ENCODE results near the gene PRDM16.
"Not testable (repeated sequence)": the region's sequence is repeated elsewhere in the genome, so short reads cannot be mapped to it uniquely, and the experiment has no call there.

PRDM16 gene

DNA sequence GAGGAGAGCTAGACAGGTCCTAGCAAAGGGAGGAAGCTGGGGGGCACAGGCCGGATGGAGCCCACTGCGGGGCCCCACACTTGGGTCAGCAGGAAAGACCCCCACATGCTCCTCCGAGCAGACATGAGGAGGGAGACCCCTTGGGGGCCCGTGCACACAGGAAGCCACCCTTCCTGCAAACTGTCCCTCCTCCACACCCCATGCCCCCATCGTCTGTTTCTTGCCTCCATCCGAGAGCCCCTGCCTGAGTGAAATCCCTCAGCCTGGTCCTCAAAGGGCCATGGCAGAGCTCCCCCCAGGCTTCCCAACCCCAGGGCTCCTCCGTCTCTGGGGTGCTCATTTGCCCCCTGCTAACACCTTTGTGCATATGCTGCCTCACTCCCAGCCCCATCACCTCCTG is 168.0 kb downstream of the PRDM16 start:
- DNase-seq = no peak

DNA sequence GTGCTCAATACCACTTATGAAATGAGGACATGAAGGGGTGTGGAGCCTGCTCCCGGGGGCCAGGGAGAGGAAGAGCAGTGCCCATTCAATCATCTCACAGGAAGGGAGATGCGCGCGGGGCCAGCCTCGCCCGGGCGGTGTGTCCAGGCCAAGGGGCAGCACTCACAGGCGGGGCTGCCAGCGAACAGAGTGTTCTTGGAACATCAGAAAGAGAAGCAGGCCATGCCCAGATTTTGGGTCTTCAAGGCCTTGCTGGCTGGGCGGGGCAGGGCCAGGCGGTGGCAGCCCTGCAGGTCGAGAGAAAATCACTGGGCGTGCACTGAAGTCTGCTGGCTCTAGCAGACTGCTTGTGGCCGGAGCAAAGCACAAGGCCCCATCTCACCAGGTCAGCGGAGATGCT is 168.6 kb downstream of the PRDM16 start:
- DNase-seq = no peak

- DNase-seq = no peak
Observed at GRCh38 chr1:3237994-3238702, 169.1 kb downstream of the PRDM16 start.

- no peak for DNase-seq
Observed at GRCh38 chr1:3238703-3239278, 169.8 kb downstream of the PRDM16 start.

- DNase-seq = not testable (repeated sequence)
Observed at GRCh38 chr1:3239991-3240390, 171.0 kb downstream of the PRDM16 start.

GRCh38 chr1:3240524-3241235 is 171.7 kb downstream of the PRDM16 start:
- DNase-seq = no peak

DNA sequence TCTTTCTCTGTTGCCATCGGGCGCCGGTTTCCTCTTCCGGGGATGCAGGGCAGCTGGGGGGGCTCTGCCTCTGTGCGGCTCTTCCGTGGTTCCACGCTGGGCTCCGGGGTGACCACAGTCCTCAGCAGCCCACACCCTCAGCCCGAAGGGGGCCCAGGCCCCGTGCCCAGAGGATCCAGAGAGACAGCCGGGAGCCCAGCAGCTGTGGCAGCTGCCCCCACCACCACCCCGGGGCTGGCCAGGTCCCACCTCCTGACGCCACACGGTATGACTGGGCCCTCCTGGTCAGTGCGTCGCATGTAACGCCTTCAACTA is 172.2 kb downstream of the PRDM16 start:
- DNase-seq = no peak

- DNase-seq = no peak
Observed at GRCh38 chr1:3241673-3242407, 172.8 kb downstream of the PRDM16 start.

- DNase-seq = no peak
Observed at GRCh38 chr1:3242408-3243260, 173.6 kb downstream of the PRDM16 start.

GRCh38 chr1:3243304-3243703 is 174.3 kb downstream of the PRDM16 start:
- no peak for DNase-seq

GRCh38 chr1:3244025-3244926 is 175.3 kb downstream of the PRDM16 start:
- no peak for DNase-seq

DNA sequence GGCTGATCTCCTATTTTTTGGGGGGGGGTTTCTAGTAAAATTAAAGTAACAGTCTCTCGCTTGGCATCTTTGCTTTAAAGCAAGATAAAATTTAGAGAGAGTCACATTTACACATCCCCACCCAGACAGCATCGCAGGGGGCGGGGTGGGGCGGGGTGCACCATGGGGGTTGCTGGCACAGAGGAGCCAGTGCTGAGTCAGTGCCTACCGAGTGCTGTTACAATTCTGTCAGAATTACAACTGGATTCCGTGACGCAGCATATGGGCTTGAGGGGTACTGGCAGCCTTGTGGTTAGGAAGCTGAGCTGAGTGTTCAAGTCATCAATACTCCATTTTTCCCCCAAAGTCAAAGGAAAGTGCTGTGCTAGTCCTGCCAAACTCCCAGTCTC is 175.9 kb downstream of the PRDM16 start:
- DNase-seq = no peak

- no peak for DNase-seq
Observed at GRCh38 chr1:3245344-3245743, 176.3 kb downstream of the PRDM16 start.

- DNase-seq = no peak
Observed at GRCh38 chr1:3245768-3246167, 176.8 kb downstream of the PRDM16 start.

DNA sequence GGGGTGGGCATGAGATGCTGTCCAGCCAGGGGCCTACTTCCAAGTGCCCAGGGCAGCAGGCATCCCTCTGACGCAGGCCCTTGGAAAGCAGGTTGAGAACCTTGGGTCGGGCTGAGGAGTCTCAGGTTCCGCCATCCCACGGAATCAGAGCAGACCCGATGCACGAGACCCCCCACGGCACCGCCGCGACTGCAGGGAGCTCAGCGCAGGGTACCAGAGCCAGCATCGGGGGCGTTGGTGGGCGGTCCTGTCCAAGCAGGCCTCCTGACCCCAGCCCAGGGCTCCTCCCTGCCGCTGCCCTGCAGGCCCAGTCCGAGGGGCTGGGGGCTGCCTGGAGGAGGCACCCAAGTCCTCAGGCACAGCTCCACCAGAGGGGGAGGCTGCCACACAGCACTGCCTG is 177.2 kb downstream of the PRDM16 start:
- no peak for DNase-seq

- no peak for DNase-seq
Observed at GRCh38 chr1:3247521-3248121, 178.6 kb downstream of the PRDM16 start.

DNA sequence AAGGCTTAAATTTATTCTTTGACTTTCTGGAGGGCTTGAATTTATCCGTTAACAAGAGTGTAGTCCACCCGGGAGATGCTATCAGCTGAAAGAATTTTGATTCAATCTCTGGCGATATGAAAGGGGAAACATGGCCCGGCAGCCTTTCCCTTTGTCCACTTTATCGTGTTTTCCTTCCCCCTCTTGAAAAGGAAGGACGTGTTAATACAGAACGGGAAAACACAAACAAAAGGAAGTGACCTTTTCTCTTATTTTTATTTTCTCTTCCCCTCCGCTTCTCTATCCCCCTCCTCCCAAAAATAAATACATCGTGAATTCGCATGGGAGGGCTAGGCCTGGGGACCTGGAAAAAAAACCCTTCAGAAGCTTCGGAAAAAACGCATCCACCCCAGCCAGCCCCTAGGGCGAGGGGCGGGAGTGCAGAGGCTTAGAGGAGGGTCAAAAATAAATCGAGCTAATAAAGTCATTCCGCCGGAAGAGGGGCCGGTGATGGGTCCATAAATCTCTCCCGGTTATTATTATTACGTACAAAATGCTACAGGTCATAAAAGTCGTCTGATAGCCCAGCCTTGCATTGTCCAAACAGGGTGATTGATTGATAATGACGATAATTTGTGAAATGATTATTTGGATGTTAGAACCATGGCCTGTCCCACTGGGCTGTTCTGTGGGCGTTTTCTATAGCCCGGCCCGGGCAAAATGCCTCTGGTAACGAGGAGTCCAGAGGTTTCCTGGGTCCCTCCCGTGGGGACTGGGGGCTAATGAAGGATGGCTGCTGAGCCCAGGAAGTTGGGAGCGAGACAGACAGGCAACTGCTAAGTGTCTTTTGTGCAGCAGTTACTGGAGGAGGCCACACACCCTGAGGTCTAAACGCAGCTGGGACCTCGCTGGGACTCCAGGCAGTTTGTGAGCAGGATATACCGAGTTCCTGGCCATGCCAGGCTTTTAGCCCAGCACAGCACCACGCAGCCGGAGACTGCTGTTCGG is 179.4 kb downstream of the PRDM16 start:
- no peak for DNase-seq

GRCh38 chr1:3249231-3249630 is 180.2 kb downstream of the PRDM16 start:
- DNase-seq = no peak

DNA sequence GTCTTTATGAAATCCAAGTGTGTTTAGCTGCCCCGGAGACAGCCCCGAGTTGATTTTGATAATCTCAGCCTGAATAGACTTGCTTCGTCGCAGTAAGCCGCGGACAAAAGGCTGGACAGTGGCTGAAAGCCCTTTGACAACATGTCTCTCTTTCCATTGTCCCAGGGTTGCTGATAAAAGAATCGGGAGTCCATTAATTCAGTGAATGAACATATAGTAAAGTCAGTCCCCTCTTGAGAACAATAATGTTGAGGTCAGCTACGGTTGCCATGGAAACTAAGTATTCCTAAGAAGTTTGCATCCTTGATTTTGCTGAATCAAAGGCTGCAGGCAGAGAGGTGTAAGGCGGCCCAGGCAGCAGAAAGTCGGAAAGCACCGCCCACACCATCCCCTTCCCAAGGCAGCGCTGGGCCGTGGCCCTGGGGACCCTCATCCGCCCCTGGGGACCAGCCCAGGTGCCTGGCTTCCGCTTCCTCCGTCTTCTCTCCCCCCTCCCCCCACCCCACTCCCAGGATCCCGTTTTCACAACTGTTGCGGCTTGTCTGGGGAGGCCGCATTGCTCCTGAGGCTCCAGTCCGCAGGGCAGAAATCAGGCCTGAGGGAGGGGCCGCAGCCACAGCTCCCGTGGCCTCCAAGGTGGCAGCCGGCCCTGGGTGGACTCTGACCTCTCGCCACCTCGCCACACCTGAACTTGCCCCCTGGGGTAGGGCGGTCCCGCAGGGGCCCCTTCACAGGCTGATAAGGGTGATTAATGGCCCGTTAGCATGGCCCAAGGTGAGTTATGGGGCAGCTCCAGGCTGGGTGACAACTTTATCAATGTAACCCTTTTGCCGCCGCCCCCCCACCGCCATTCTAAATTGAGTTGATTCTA is 180.9 kb downstream of the PRDM16 start:
- DNase-seq = no peak
